GM23338 (cell line): ENCODE measurements around the gene MPPED2. TPM values are rescaled to one million over a fixed set of nuclear protein-coding genes. Genes with fewer than 3 reads are reported as not detected.

ENCODE experiments used
- ATAC-seq: fragments of 200-7000 bp; cut with Tn5 transposase; 3 replicates; pipeline ENCODE4 v1.9.1; 2020
- DNase-seq: peaks from one replicate; pipeline ENCODE4 v3.0.0-alpha.2; 2015; ENCODE audit warnings: low spot score
- H2AFZ ChIP-seq: fragments of 200-600 bp; sonication (generic); 2 replicates; pipeline ENCODE4 v1.8.0; 2016; ENCODE audit warnings: antibody characterized with exemption, mild to moderate bottlenecking, moderate library complexity
- H3F3A ChIP-seq: fragments of 200-600 bp; sonication (generic); replicated peaks from 2 replicates; pipeline ENCODE4 v1.8.0; 2017; ENCODE audit warnings: antibody characterized with exemption, mixed run types, low read depth
- H3K27ac ChIP-seq: fragments of 200-600 bp; sonication (generic); 2 replicates; pipeline ENCODE4 v1.6.1; 2016; ENCODE audit warnings: low read depth
- H3K27me3 ChIP-seq: fragments of 200-600 bp; sonication (generic); 2 replicates; pipeline ENCODE4 v1.8.0; 2016; ENCODE audit warnings: mild to moderate bottlenecking, mixed run types, moderate library complexity; ENCODE audit not compliant: insufficient read depth
- H3K36me3 ChIP-seq: fragments of 200-600 bp; sonication (generic); 2 replicates; pipeline ENCODE4 v1.8.0; 2016; ENCODE audit warnings: mild to moderate bottlenecking; ENCODE audit not compliant: insufficient read depth
- H3K4me1 ChIP-seq: fragments of 200-600 bp; sonication (generic); 2 replicates; pipeline ENCODE4 v1.8.0; 2016; ENCODE audit warnings: mild to moderate bottlenecking, moderate library complexity; ENCODE audit not compliant: insufficient read depth
- H3K4me2 ChIP-seq: fragments of 200-600 bp; sonication (generic); 2 replicates; pipeline ENCODE4 v1.7.1; 2017; ENCODE audit warnings: mixed run types
- H3K4me3 ChIP-seq: fragments of 200-600 bp; sonication (generic); 2 replicates; pipeline ENCODE4 v1.6.1; 2016; ENCODE audit warnings: mixed run types
- H3K79me2 ChIP-seq: fragments of 200-600 bp; sonication (generic); replicated peaks from 2 replicates; pipeline ENCODE4 v1.8.0; 2017; ENCODE audit warnings: mild to moderate bottlenecking; ENCODE audit not compliant: insufficient read depth
- H3K9me2 ChIP-seq: fragments of 200-600 bp; sonication (generic); 2 replicates; pipeline ENCODE4 v1.8.0; 2017; ENCODE audit not compliant: insufficient read depth
- H4K20me1 ChIP-seq: fragments of 200-600 bp; sonication (generic); replicated peaks from 2 replicates; pipeline ENCODE4 v1.8.0; 2017; ENCODE audit warnings: mild to moderate bottlenecking; ENCODE audit not compliant: insufficient read depth
- H3K27ac Mint-ChIP-seq: 2 replicates; pipeline ENCODE4 v1.8.0; 2020; ENCODE audit warnings: inconsistent platforms, mild to moderate bottlenecking, moderate library complexity, mixed read lengths
- H3K27me3 Mint-ChIP-seq: 3 replicates; pipeline ENCODE4 v1.8.0; 2022; ENCODE audit warnings: low read depth, mild to moderate bottlenecking, moderate library complexity, mixed read lengths, inconsistent platforms; ENCODE audit not compliant: insufficient read depth, poor library complexity
- H3K36me3 Mint-ChIP-seq: 3 replicates; pipeline ENCODE4 v1.8.0; 2021; ENCODE audit warnings: low read depth, mild to moderate bottlenecking, inconsistent platforms, moderate library complexity, mixed read lengths
- H3K4me1 Mint-ChIP-seq: 3 replicates; pipeline ENCODE4 v1.8.0; 2020; ENCODE audit warnings: mild to moderate bottlenecking, inconsistent platforms, mixed read lengths
- H3K4me3 Mint-ChIP-seq: 3 replicates; pipeline ENCODE4 v1.8.0; 2021; ENCODE audit warnings: moderate library complexity, mild to moderate bottlenecking, inconsistent platforms, mixed read lengths
- H3K9me3 Mint-ChIP-seq: 3 replicates; pipeline ENCODE4 v1.8.0; 2020; ENCODE audit warnings: moderate library complexity, mild to moderate bottlenecking, inconsistent platforms, mixed read lengths
- CREB1 ChIP-seq: fragments of 250-450 bp; sonication (Bioruptor Pico); IDR thresholded peaks from 2 replicates; pipeline ENCODE4 v1.5.0; 2020; ENCODE audit warnings: low read depth, mild to moderate bottlenecking, moderate library complexity
- NANOG ChIP-seq: IDR thresholded peaks from 2 replicates; pipeline ENCODE4 v1.6.1; 2016; ENCODE audit warnings: antibody characterized with exemption, borderline replicate concordance
- REST ChIP-seq: IDR thresholded peaks from one replicate; pipeline ENCODE4 v1.6.1; 2018; ENCODE audit warnings: antibody characterized with exemption; ENCODE audit not compliant: unreplicated experiment
- STAT1 ChIP-seq: IDR thresholded peaks from one replicate; pipeline ENCODE4 v1.6.1; 2016; ENCODE audit warnings: antibody characterized with exemption; ENCODE audit not compliant: unreplicated experiment
- ZNF331 ChIP-seq: fragments of 250-450 bp; sonication (Bioruptor Pico); IDR thresholded peaks from 2 replicates; pipeline ENCODE4 v1.5.0; 2020; ENCODE audit warnings: low read depth, mild to moderate bottlenecking, moderate library complexity
- ZNF462 ChIP-seq: fragments of 250-450 bp; sonication (Bioruptor Pico); IDR thresholded peaks from 2 replicates; pipeline ENCODE4 v1.5.0; 2020; ENCODE audit warnings: mild to moderate bottlenecking, moderate library complexity
- polyA plus RNA-seq: library from polyadenylated mRNA; unstranded; fragments of >200 nt; fragmentation: Nextera tagmentation; extraction: Ambion mirVana; gene quantifications from 2 replicates; pipeline ENCODE4 v1.2.1, GENCODE V29; 2016
- total RNA-seq: library from RNA; depleted of rRNA; stranded (reverse); fragments of >200 nt; shearing (Covaris generic); gene quantifications from 2 replicates; pipeline ENCODE4 v1.2.3, GENCODE V29; 2014

The MPPED2 gene
- total and polyA plus RNA-seq, 2 experiments from 2014 or later = 4.4 to 6.8 TPM

GRCh38 chr11:30447058-30447640 is 139.0 kb downstream of the MPPED2 start:
- Histone ChIP-seq H3K79me2 (no peaks in the 10 kb centered on the region), H3F3A (peaks cover 7% of the 10 kb centered on the region), H3K4me3 (no peak overlapping the region), H3K4me1 (peaks cover 48% of the 10 kb centered on the region), H3K4me2 (peak overlapping the region; percentile 50; the same call in 1 of the 2 replicates), H4K20me1 (no peaks in the 10 kb centered on the region), H3K36me3 (no peaks in the 10 kb centered on the region), H2AFZ (no peak overlapping the region), H3K9me2 (no peaks in the 10 kb centered on the region), H3K27ac (peak overlapping the region; percentile 78), H3K27me3 (no peaks in the 10 kb centered on the region)
- no peak for TF ChIP-seq CREB1 (CRISPR knock-in tag)
- TF ChIP-seq ZNF331 (CRISPR knock-in tag) = no peak
- TF ChIP-seq STAT1 = no peak
- no peak for TF ChIP-seq ZNF462 (CRISPR knock-in tag)
- TF ChIP-seq NANOG = no peak
- no peak for TF ChIP-seq REST
- H3K9me3 Mint-ChIP-seq = no peaks in the 10 kb centered on the region
- H3K36me3 Mint-ChIP-seq = no peaks in the 10 kb centered on the region
- no peak overlapping the region for H3K4me3 Mint-ChIP-seq
- DNase-seq = no peak
- no peak overlapping the region for H3K27ac Mint-ChIP-seq
- peaks cover 11% of the 10 kb centered on the region for H3K27me3 Mint-ChIP-seq
- peaks cover 55% of the 10 kb centered on the region for H3K4me1 Mint-ChIP-seq
- no peak for ATAC-seq
